SH-SY5Y (cell line): ENCODE results near the gene RFNG.

ENCODE experiments used
- GATA2 ChIP-seq: IDR thresholded peaks from 2 replicates; pipeline ENCODE4 v1.6.1; 2011; ENCODE audit warnings: mild to moderate bottlenecking, low read depth, low read length
- GATA3 ChIP-seq: IDR thresholded peaks from 2 replicates; pipeline ENCODE4 v1.6.1; 2011; ENCODE audit warnings: low read depth, mild to moderate bottlenecking, low read length, moderate library complexity

GRCh38 chr17:82054351-82055022 is 2.9 kb upstream of the RFNG start:
- TF ChIP-seq GATA2 (no peak), GATA3 (no peak)
